Stimulated activated CD8-positive, alpha-beta memory T cell treated with anti-CD3 and anti-CD28 coated beads, Interleukin-4, amount 100 ng/mL, for 24 hours (primary cell): ENCODE data around the gene HSPG2.
A peak's percentile ranks its signal among the peaks of the same experiment; 100 is the strongest.
"Not testable (repeated sequence)": the region's sequence is repeated elsewhere in the genome, so short reads cannot be mapped to it uniquely, and the experiment has no call there.

ENCODE experiments used
- DNase-seq: peaks from one replicate; pipeline ENCODE4 v3.0.0-alpha.2; 2020; ENCODE audit warnings: low read depth

HSPG2 gene

GRCh38 chr1:21823980-21824702, 113.0 kb downstream of the HSPG2 start:
- DNase-seq = no peak

GRCh38 chr1:21823206-21823979, 113.7 kb downstream of the HSPG2 start:
- DNase-seq = no peak

- DNase-seq = no peak
Measured at GRCh38 chr1:21822349-21822748, 114.8 kb downstream of the HSPG2 start.

- no peak for DNase-seq
Measured at GRCh38 chr1:21821385-21822019, 115.6 kb downstream of the HSPG2 start.

GRCh38 chr1:21820597-21821232, 116.4 kb downstream of the HSPG2 start:
- no peak for DNase-seq

- DNase-seq = peak; percentile 11
Measured at GRCh38 chr1:21818656-21819055, 118.5 kb downstream of the HSPG2 start.

- DNase-seq = no peak
Measured at GRCh38 chr1:21816602-21817302, 120.4 kb downstream of the HSPG2 start.

- no peak for DNase-seq
Measured at GRCh38 chr1:21815724-21816321, 121.3 kb downstream of the HSPG2 start.

- no peak for DNase-seq
Measured at GRCh38 chr1:21814981-21815582, 122.0 kb downstream of the HSPG2 start.

- DNase-seq = peak; percentile 20
Measured at GRCh38 chr1:21814241-21814918, 122.7 kb downstream of the HSPG2 start.

GRCh38 chr1:21813542-21813941, 123.6 kb downstream of the HSPG2 start:
- no peak for DNase-seq

GRCh38 chr1:21811875-21812305, 125.2 kb downstream of the HSPG2 start, which contains the start of gene LDLRAD2:
TSS of gene LDLRAD2 (plus strand) at chr1:21812265. CDS start at chr1:21812452, 187 bp downstream.
- no peak for DNase-seq

GRCh38 chr1:21804536-21804935, 132.6 kb downstream of the HSPG2 start:
- DNase-seq = no peak

- no peak for DNase-seq
Measured at GRCh38 chr1:21801100-21801499, 136.0 kb downstream of the HSPG2 start.

GRCh38 chr1:21799730-21800129, 137.4 kb downstream of the HSPG2 start:
- no peak for DNase-seq

- no peak for DNase-seq
Measured at GRCh38 chr1:21795075-21795474, 142.0 kb downstream of the HSPG2 start.

GRCh38 chr1:21794656-21795055, 142.5 kb downstream of the HSPG2 start:
- no peak for DNase-seq

GRCh38 chr1:21793104-21793503, 144.0 kb downstream of the HSPG2 start:
- no peak for DNase-seq

- DNase-seq = no peak
Measured at GRCh38 chr1:21786640-21787039, 150.5 kb downstream of the HSPG2 start.

- DNase-seq = not testable (repeated sequence)
Measured at GRCh38 chr1:21785764-21786163, 151.3 kb downstream of the HSPG2 start.
